RPMI7951 (cell line): Measurements from ENCODE around the gene GCKR. TPM values are rescaled to one million over a fixed set of nuclear protein-coding genes. Genes with fewer than 3 reads are reported as not detected.

Source experiments
- DNase-seq: peaks from one replicate; pipeline ENCODE4 v3.0.0-alpha.2; 2012; ENCODE audit warnings: low read depth
- total RNA-seq: library from RNA; depleted of rRNA; stranded (reverse); fragments of >200 nt; shearing (Covaris generic); gene quantifications from 2 replicates; pipeline ENCODE4 v1.2.3, GENCODE V29; 2014; rRNA removed

The GCKR gene
- total RNA-seq, result not detected in 2 replicates

GRCh38 chr2:27496357-27497287 lies at the start of gene GCKR:
GCKR (plus strand) TSS chr2:27496839; CDS start chr2:27496905, 66 bp downstream.
- no peak for DNase-seq

- DNase-seq, result no peak
Measured at GRCh38 chr2:27448381-27448780, 48.3 kb upstream of the GCKR start.

DNA sequence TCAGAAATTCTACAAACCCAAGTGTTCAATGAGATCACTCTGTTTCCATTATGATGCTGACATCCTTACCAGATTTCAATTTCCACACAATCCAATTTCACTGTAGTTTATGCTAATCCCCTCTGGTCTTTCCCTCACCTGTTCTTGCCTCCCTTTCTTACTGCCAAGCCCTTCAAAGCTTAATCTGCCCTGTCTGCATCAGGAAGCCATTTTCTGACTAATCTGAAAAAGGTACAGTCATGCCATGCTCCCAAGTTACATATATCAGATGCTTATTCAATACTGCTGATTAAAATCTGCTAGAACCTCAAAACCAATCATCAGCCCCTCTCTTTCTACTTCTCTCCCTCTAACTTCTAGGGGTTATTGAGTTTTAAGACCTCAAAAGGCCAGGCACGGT lies 45.5 kb upstream of the GCKR start:
- no peak for DNase-seq

DNA sequence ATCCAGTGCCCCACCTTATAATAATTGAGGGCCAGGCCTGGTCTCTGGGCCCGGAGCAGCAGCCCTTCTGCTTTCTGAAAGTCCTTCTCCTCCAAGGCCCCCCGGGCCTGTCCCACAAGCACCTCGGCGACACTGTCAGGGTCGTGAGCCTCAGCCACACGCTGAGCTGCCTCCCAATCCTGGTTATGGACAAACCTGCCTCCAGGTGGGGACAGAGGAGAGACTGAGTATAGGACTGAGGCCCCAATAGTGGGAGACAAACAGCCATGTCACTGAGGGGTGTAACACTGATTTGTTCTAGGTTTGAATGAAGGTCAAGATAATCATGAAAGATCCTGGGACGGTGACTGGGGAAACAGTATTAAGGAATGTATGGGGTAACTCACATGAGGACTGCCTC lies 42.7 kb upstream of the GCKR start:
- DNase-seq, result no peak

- no peak for DNase-seq
Measured at GRCh38 chr2:27461118-27461517, 35.5 kb upstream of the GCKR start.

GRCh38 chr2:27464443-27464842 lies 32.2 kb upstream of the GCKR start:
- no peak for DNase-seq

DNA sequence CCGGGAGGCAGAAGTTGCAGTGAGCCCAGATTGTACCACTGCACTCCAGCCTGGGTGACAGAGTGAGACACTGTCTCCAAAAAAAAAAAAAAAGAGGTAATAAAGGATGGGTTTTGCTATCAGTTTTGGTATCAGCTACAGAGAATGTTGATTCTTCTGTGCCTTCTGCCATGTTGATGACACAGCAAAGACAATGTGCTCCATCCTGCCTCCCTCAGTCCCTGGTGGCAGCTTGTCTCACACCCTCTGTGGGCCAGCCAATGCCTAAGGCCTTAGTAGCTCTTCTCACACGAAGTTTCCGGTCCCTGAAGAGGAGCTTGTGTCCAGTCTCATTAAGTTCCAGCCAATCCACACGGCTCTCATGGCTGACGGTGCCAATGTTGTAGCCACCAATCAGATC lies 24.7 kb upstream of the GCKR start:
- DNase-seq, result no peak

DNA sequence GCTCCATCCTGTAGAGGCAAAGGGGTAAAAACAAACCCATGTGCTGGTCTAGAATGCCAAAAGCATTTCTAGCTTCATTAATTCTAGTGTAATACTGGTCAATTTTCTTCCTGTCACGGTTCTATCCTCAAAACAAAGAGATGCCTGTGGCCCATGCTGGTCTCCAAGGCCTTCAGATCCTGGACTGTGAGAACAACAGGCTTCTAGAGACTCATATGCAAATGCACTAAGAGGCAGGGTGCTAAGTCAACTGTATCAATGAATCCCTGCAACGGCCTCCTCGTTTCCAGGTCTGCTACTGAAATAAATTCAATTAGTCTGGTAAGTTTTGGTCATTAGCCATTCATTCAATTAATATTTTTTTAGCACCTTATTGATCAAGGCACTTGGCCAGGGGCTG lies 11.1 kb upstream of the GCKR start:
- no peak for DNase-seq

DNA sequence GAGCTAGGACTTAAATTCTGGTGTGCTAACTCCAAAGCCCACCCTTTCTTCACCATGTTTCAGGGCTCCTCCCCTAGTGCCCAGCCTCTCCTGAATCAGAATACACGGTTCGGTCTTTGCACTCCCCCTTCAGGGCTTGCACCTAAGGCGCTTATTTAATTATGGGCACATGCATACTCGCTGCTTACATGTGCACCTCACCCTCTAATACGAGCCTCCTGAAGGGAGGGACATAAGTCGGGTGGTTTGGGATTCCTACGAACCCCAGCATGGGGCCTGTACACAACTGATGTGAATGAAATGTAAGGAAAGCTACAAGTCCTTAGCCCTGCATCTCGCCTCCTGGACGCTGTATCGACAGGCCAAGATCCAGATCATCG lies 7.5 kb upstream of the GCKR start:
- DNase-seq, result peak; percentile 33

- peak; percentile 98 for DNase-seq
Measured at GRCh38 chr2:27489498-27490397, 6.9 kb upstream of the GCKR start, which contains the start of gene IFT172. IFT172 (minus strand) TSS chr2:27489743; CDS start chr2:27489653, 90 bp downstream.

DNA sequence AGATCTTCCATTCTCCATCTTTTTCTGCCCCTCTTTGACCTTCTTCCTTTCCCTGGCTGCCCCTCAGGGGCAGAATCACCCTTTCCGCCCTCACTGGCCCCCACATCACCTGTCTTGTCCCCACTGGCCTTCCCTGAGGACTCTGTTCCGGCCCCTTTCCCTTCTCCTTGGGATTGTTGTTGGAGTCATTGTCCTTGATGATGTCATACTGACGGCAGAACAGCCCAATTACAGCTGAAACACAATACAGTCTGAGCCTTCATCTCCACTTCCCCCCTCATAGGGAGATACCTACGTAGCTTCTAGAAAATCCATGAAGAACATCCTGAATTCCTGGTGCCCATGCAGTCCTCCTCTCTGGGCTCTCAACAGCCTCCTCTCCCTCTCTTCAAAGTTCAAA lies 4.1 kb upstream of the GCKR start:
- no peak for DNase-seq

- no peak for DNase-seq
Measured at GRCh38 chr2:27493948-27494283, 2.7 kb upstream of the GCKR start.

DNA sequence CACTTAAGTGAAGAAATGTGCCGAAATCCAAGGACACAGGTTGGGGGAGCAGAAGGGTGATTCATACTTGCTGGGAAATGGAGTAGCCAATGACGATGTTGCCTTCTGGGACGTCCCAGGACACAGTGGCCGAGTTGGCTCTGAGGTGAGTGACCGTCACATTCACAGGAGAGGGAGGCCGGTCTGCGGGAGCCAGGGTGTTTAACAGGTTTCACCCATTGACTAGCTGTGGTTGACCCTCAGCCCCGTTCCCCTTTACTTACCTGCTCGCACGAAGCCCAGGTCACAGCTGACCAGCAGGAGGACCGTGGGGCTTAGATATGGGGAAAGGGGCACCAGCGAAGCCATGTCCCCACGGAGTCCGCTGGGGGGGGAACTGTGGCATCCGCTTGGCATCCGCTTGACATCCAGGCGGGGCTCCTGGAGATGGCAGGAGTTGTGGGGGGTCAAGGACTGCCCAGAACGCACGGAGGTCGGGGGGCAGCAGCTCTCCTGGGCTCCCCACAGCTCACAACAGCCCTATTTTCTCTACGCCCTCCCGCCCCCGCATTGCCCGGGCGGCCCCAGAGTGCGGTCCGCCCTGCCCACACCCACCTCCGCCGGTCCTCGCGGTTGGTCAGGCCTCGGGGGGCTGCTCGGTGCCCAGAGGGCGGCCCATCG lies 2.2 kb upstream of the GCKR start:
- peak; percentile 16 for DNase-seq

DNA sequence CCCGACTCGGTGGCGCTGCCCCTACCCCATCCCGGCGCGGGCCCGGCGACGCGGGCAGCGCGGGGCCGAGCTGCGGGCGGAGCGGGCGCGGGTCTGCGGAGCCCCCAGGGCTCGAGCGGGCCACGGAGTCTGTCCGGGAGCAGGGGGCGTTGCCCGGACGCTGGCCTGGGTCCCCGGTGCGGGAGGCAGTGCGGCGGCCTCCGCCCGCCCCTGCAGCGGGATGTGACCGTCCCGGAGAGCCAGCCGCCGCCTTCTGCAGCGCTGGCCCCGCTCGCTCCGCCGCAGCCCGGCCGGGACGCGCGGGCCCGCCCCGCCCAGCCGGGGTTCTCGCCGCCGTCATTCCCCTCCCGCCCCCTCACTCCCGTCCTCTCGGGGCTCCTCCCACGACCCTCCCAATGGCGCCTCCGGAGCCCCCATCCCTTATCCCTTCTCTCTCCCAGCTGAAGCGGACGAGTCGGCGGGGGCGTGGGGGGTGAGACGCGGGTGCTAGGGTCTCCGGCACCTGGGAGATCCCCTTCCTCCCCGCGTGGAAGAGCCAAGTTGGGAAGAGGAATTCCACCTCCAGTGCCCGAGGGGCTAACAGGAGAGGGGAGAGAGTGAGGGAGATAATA lies 1.6 kb upstream of the GCKR start, which contains the start of gene FNDC4:
Gene FNDC4 (minus strand): TSS at position 257 of the 611 bp plus-strand sequence. CDS start 521 bp downstream, outside the sequence.
- DNase-seq, result peak; percentile 18

DNA sequence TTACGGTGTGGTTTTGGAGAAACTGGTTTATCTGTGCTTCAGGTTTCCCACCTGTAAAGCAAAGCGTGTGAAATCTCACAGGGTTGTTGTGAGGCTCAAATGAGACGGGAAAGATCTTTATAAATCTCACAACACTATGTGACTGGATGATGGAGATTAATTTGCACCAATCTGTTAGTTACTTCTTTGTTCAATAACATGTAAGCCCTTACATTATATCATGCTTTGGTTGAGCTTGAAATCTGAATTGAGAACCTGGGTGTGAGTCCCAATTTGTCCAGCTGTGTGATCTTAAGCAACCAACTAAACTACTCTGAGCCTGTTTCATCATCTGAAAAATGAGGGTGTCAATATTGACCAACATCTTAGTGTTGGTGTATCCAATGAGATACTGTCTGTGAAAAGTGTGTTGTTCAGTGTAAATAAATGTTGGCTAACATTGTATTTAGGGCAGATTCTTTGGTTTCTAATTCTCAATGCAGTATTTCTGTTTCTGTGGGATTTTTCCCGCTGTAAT lies 741 bp upstream of the GCKR start:
- DNase-seq, result no peak

DNA sequence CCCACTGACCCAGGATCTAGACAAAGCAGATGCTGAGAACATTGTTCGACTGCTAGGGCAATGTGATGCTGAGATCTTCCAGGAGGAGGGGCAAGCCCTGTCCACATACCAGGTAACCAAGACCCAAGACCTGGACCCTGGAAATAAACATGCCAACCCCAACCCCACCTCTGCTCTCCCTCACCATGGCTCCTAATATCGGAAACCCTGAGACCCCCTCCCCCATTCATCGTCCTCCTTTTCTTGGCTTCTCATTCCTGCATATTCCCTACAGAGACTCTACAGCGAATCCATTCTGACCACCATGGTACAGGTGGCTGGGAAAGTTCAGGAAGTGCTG lies 619 bp downstream of the GCKR start:
- DNase-seq, result no peak

- no peak for DNase-seq
Measured at GRCh38 chr2:27498975-27499374, 2.3 kb downstream of the GCKR start.

GRCh38 chr2:27501042-27501441 lies 4.4 kb downstream of the GCKR start:
- no peak for DNase-seq

- DNase-seq, result no peak
Measured at GRCh38 chr2:27502142-27502541, 5.5 kb downstream of the GCKR start.

GRCh38 chr2:27506587-27506986 lies 9.9 kb downstream of the GCKR start:
- no peak for DNase-seq

- no peak for DNase-seq
Measured at GRCh38 chr2:27507293-27507692, 10.7 kb downstream of the GCKR start.
